COR-L47 (cell line): ENCODE measurements around the gene CANT1.
"Not testable (repeated sequence)": the region's sequence is repeated elsewhere in the genome, so short reads cannot be mapped to it uniquely, and the experiment has no call there.

ENCODE experiments used
- DNase-seq: peaks from one replicate; lab custom pipeline; 2025; lab: John Stamatoyannopoulos, UW

The CANT1 gene

DNA sequence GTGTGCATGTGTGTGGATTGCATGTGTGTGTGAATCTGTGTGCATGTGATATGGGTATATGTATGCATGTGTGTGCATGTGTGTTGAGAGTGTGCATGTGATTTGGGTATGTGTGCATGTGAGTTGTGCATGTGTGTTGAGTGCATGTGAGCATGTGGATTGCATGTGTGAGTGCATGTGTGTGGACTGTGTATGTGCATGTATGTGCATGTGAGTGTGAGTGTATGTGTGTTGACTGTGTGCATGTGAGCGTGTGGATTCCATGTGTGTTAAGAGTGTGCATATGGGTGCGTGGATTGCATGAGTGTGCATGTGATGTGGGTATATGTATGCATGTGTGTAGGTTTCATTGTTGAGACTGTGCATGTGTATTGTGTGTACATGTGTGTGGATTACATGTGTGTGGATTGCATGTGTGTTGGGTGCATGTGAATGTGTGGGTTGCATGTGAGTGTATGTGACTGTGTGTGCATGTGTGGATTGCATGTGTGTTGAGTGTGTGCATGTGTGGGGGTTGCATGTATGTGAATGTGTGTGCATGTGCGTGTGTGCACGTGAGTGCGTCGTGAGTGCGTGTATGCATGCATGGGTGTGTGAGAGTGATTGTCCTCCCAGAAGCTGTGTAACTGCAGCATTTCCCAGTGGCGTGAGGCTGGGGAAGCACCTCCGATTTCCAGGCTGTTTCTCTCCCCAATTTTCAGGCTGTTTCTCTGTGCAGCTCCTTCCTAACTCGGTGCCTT, 33.8 kb upstream of the CANT1 start:
- DNase-seq, result no peak

DNA sequence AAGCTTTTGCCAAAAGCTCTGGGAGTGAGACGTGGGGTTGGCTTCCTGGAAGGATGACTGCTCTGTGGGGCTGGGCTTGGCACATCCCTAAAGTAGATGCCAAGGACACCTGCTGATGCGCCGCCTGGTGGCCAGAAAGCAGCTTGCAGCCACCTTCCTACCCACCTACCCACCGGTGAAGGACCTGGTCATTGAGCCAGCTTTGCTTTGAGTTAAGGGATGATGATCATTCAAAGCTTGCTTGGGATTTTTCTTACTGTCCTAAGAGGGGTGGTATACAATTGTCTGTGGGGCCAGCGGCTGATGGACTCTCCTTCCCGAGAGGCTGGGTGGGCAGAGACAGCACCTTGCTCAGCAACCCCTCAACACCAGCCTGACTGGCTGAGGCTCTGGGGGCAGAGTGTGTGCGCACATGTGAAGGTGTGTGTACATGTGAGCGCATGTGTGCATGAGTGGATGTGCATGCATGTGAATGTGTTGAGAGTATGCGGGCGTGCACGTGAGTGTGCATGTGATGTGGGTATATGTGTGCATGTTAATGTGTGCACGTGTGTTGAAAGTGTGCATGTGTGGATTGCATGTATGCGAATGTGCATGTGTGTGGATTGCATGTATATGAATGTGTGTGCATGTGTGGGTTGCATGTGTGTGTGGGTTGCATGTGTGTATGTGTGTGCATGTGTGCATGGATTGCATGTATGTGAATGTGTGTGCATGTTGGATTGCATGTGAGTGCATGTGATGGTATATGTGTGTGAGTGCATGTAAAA, 33.0 kb upstream of the CANT1 start:
- peak; percentile 48 for DNase-seq

DNA sequence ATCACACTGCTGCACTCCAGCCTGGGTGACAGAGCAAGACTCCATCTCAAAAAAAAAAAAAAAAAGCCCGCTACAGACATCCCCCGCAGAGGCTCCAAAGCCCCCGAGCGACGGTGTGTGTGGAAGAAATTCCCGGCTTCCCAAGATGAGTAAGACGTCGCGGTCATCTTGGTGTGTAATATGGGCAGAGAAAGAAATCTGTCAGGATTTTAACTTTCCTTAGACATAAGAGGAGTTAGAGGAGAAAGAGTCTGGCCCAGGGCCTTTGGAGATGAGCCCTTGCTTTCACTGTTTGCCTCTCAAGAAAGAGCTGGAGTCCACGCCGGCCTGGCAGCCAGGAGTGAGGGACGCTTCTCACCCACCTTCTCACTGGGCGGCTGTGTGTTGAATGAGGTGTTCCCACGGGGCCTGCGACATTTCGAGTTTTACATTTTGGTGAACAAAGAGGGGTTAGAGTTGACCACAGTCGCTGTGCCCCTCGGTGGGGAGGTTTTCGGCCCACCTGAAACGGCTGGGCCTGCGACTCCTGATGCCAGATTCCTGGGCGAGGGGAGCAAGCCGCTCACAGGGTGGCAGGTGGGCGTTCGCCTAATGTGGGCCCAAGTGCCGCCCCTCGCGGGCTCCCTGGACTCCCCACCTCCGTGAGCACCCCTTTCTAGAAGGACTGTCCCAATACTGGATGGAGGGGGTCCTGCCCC, 32.3 kb upstream of the CANT1 start:
- DNase-seq, result no peak

DNA sequence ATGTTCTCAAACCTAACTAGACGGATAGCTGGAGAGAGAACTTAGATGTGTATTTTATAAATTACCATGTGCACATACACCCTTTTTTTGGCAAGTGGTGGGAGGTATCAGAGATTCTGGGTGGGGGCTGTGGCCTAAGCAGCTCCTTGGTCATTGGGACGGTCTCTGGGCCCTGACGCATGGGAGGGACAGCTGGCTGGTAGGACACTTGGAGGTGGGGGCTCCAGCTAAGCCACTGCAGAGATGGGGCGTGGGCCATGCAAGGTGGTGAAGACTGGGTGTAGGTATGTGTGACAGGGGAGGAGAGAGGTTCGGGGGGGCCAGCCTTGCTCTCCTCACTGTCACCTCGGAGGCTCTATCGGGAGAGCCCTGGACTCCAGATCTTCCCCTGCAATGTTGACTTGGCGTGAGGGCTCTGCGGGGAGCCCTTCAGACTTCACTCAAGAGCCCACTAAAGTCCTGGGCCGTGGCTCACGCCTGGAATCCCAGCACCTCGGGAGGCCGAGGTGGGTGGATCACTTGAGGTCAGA, 31.5 kb upstream of the CANT1 start:
- DNase-seq, result no peak

DNA sequence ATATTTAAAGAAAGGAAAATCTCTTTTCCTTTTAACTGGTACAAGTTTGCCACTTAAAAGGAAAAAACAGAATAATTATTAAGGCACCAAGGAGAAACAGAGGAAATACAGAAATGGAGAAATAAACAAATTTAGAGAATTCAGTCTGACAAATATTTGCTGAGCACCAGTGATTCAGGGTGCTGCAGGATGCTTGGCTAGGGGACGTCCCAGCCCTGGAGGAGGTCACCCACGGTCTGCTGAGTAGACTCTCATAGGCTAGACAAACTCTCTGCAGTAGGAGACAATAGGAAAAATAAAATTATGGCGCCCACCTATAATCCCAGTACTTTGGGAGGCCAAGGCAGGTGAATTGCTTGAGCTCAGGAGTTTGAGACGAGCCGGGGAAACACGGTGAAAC, 30.3 kb upstream of the CANT1 start:
- DNase-seq, result no peak

DNA sequence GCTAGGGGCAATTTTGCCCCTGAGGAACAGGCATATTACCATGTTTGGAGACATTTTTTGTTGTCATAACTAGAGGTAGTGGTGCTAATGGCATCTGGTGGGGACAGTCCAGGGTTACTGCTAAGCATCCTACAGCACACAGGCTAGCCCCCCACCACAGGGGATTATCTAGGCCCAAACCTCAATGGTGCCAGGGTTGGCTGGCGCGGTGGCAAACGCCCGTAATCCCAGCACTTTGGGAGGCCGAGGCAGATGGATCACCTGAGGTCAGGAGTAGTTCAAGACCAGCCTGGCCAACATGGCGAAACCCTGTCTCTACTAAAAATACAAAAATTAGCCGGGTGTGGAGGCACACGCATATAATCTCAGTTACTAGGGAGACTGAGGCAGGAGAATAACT, 29.6 kb upstream of the CANT1 start:
- DNase-seq, result no peak

DNA sequence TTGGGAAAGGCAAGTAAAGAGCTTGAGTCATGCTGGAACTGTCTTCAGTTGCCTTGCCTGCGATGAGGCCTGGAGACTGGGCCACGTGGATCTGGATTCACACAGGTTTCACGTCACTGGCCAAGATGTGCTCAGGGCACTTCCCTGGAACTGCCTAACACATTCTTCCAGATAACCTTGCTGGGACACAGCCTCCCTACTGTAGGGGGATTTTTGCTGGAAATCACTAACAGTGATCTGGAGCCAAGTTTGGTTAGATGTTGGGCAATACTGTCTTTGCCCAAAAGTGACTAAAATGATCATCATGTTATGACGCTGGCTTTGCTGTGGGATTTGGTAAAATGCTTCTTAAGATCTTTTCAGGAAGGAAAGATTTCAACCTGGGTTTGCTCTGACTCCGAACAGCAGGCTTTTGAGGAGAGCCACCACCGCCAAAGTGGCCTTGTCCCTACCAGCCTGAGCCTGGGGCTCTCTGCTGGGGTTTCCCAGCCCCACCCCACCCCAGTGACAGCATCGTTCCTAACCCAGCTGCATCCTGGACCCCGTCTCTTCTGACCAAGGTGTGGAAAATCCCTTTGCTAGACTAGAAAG, 29.1 kb upstream of the CANT1 start:
- DNase-seq, result no peak

DNA sequence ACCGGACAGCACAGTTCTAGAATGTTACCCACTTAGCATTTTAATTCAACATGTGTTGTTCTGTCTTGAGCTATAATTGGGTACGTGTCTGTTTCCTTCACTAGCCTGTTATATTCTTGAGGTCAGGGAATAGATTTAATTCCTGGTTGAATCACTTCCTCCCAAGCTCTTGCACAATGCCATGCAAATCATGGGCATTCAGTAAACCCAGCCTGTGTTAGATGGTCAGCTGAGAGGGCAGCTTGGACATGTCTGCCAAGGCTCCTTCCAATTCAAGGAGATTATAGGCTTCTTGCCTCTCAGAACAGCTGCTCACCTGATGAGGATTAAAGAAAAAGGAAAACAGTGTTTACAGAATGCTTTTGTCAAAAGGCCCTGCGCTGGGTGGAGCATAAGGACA, 27.0 kb upstream of the CANT1 start:
- DNase-seq, result no peak

DNA sequence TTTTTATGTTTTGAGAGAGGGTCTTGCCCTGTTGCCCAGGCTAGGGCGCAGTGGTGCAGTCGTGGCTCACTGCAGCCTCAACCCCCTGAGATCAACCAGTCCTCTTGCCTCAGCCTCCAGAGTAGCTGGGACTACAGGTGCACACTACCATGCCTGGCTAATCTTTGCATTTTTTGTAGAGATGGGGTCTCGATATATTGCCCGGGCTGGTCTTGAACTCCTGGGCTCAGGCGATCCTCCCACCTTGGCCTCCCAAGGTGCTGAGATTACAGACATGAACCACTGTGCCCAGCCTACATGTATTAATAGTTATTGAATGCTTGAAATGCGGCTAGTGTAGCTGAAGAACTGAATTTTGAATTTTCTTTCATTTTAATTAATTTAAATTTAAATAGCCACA, 26.6 kb upstream of the CANT1 start:
- no peak for DNase-seq

DNA sequence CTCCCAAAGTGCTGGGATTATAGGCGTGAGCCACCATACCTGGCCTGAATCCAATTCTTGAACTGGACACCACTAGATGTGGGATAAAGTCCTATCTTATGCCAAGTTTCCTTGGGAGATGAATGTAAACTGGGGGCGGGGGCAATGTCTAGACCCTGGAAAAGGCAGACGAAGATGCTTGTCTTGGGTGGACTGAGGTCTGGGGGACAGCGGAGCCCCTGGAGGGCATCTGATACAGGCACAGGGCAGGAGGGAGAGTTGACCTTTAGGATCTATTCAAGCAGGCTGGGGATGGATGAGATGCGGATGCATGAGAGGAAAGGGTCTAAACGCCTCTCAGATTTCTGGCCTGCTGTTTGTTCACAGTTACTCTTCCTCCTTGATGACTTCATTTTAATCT, 26.1 kb upstream of the CANT1 start:
- no peak for DNase-seq

DNA sequence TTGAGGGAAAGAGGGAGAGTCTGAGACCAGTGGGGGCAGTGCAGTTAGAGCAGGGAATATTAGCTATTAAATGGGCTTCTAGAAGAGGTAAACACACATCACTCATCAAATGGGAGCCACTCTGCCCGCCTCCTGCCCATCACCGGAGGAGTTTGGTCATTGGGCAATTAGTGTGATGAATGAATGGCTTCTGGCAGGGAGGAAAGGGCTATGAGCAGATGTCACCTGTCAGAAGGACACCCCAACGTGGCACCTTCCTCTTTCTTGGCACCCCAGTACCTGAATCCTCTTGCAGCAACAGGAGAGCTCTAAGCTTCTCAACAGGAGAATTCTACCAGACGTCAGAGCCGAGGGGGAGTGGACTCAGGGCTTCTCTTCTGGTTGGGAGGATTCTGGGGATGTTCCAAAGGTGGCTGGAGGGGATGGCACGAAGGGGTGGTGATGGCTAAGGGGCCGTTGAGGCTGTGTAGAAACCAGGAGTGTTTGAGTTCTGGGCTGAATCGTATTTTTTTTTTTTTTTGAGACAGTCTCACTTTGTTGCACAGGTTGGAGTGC, 25.4 kb upstream of the CANT1 start:
- DNase-seq, result no peak

DNA sequence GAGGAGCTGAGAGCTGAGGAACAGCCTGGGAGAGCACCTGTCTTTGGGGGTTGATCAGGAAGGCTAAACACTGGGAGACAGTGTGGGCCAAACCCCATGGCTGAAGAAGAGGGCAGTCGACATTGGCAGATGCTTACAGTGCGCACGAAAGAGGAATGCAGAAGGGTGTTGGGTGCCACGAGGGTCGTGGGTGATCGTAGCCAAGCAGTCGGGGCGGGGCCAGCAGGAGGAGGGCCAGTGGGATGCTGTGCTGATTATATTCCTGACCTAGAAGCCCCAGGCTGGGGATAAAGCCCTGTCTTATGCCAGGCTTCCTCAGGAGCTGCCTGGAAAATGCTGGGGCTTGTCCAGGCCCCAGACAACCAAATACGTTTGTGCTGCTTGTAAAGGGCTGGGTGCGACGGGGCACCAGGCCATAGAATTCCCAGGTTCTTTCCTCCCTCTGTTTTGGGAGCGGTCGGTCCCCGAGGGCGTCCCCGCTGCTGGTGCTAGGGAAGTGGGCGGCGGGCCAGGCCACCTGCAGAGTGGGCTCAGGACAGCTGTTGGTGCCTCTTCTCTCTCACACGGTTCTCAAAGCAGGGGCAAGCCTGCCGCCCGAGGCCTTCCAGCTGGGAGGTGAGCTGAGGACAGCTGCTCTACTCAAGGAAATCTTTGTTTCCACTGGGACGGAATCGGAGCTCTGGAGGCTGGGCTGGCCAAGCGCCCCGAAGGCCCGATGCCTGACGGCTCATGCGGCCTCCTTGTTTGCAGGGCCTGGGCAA, 24.4 kb upstream of the CANT1 start:
- DNase-seq, result peak; percentile 92

DNA sequence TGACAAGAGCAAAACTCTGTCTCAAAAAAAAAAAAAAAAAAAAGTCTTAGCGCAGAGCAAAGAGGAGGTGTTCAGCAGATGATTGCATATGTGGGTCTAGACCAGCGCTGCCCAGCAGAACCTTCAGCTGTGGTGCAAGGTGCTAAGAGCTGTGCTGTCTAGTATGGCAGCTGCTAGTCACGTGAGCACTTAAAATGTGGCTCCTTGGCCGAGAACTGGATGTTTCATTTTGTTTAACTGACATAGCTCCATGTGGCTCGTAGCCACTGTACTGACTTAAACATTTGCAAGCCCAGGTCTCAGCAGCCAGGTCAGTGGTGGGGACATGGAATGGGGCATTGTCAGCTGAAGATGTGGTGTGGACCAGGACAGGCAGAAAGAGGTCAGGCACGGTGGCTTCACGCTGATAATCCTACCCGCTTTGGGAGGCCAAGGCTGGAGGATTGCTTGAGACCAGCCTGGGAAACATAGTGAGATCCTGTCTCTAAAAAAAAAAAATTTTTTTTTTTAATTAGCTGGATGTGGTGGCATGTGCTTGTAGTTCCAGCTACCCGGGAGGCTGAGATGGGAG, 23.6 kb upstream of the CANT1 start:
- no peak for DNase-seq

DNA sequence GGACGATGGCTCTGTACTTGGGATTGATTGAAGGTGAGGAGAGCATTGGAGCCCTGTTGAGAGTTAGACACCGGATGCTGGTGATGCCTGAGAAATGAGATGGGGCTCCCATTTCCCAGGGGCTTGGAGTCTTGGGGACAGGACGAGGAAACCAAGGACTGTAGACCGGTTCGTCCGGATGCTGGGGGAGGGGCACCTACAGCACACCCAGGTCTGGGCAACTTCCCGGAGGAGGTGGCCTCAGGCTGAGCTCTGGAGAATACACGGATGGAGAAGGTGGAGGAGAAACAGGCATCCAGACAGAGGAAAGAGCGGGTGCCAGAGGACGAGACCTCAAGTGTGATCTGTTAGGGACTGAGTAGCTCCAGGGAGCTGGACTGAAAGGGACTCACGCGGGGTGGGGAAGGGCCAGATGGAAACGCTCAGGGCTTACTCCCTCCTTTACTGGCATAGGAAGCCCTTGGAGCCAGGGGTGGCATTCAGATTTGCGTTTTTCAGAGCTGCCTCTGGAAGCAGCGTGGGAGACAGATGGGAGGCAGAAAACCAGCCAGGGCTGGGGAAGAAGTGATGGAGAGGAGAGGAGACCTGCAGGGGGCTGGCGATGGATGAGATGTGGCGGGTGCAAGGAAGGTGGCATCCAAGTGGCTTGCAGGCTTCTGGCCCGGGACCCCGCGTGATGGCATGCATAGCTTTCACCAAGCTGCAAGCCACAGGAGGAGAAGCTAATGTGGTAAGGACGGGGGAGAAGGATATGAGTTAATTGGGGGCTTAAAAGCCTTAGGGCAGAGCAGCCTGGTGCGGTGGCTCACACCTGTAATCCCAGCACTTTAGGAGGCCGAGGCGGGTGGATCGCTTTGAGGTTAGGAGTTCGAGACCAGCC, 22.7 kb upstream of the CANT1 start:
- no peak for DNase-seq

DNA sequence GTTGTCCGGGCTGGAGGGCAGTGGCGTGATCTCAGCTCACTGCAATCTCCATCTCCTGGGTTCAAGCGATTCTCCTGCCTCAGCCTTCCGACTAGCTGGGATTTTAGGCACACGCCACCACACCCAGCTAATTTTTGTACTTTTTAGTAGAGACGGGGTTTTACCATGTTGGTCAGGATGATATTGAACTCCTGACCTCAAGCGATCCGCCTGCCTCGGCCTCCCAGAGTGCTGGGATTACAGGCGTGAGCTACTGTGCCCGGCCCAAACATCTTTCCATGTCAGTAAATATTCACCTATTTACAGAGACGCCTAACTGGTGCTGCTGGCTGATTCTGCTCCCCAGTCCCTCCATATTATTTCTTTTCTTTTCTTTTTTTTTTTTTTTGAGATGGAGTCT, 21.1 kb upstream of the CANT1 start:
- not testable (repeated sequence) for DNase-seq

DNA sequence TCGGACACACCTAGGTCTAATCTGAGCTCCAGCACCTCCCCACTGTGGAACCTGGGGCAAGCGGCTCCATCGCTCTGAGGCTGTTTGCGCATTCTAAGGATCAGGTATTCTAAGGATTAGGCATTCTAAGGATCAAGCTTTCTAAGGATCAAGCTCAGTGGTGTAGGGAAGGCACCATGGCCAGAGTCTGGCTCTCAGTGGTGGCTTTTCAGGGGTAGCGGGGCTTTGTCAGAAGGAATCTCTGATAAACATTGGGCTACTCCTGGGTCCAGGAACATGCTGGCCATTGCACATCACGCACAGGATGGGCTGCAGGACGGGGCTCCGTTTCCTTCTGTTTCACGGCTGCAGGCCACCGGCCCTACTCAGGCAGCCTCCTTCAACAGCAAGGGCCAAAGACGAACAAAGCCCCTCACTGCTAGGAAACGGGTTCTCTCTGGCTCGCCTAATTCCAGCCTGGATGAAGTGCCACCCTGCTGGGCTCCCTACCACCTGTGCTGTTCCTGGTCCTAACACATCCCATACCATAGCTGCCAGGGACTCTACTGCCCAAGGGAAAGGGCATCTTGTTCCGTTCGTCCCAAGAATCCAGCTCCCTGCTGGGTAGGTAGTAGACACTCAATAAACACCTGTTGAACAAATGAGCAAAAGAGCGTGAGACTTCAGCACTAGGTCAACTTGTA, 19.9 kb upstream of the CANT1 start:
- no peak for DNase-seq

DNA sequence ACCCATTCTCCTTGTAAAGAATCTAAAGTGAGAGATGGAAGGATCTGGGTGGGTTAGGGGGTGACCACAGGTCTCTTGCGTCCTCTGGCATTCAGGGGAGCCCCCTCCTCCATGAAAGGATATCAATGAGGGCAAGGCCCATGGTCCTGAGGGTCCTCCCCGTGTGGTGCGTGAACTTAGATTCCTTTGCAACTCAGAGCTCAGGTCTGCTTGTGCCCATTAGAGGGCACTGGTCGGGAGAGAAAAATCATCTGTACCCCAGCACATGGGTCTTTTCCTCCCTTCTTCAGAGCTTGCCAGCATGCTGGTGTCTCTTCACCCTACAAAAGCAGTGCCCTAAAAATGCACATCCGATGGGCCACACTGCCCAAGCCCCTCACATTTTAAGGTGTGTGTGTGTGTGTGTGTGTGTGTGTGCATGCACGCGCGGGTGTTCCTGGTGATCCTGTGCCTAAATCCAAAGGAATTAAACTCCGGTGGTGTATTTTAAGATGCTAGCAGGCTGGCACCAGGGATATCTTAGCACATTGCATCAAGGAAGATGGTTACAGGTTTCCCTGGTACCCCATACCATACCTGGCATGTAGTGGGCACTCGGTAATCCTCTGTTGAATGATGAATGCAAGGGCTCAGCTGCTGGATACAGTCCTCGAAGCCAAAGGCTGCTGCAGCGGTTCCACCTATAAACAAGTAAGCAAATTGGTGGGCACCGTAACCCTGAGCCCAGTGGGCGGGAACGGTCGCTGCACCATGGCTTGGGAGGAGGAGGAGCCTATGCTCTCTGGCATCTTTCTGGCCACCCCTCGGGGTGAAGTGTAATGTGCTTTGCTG, 19.1 kb upstream of the CANT1 start:
- DNase-seq, result no peak

DNA sequence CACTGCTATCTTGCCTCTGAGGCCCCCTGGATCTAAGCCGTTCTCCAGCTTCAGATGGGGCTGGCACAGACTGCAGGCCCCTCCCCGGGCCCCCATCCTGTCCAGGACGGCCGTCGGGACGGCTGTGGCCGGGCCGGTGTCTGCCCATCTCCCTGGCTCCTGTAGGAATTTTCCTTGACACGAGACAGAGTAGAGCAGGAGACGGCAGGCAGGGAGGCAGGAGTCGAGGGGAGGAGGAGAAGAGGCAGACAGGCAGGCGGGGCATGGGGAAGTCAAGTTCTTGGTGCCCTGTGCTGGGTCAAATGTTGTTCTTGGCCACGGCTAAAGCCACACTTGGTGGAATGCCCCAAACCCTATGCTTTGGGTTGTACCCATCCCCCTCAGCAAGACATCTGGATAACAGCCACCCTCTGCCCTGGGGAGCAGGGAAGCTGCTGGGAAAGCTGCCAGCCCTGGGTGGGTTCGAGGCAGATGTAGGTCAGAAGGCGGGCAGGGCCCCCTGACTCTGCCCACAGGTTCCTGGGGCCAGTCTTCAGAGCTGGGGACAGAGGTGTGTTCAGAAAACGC, 18.4 kb upstream of the CANT1 start:
- no peak for DNase-seq
